ENCODE results near the gene TSPAN4. TPM values are rescaled to one million over a fixed set of nuclear protein-coding genes. Genes with fewer than 3 reads are reported as not detected.

Gene TSPAN4
- total RNA-seq, 4 donors from 2014 or later: 139 to 256 (median 221) TPM

- no peak for DNase-seq (ENCODE audit: low spot score in 2 of 2)
- H3K4me3 ChIP-seq: no peak overlapping the region
- WGBS, 2 donors: 75 to 77% methylated on average over 12 of the region's 12 CpGs
- H3K27ac ChIP-seq: no peak overlapping the region
- TF ChIP-seq EP300 (IDR thresholded peaks at IDR 0.05): no peak
- no peak for TF ChIP-seq CTCF (IDR thresholded peaks at IDR 0.05)
- H3K36me3 ChIP-seq: peaks cover 0 to 66% (median 0%) of the 10 kb centered on the region in 3 donors
- H3K9me3 ChIP-seq: no peaks in the 10 kb centered on the region
- no peaks in the 10 kb centered on the region for H3K4me1 ChIP-seq
- H3K27me3 ChIP-seq: no peaks in the 10 kb centered on the region
These were observed 31.1 kb downstream of the TSPAN4 start for GRCh38 chr11:873706-874105.

- no peak for DNase-seq (ENCODE audit: low spot score in 2 of 2)
- Histone ChIP-seq H3K9me3 (no peaks in the 10 kb centered on the region), H3K27ac (no peak overlapping the region), H3K4me1 (no peaks in the 10 kb centered on the region), H3K36me3 (peaks cover 0 to 66% (median 0%) of the 10 kb centered on the region in 3 donors), H3K4me3 (no peak overlapping the region), H3K27me3 (no peaks in the 10 kb centered on the region)
- 91 to 93% methylated on average over 8 to 13 of the region's 16 CpGs for WGBS, 2 donors
- TF ChIP-seq EP300 (IDR thresholded peaks at IDR 0.05) (no peak), POLR2A (IDR thresholded peaks at IDR 0.05) (no peak), CTCF (IDR thresholded peaks at IDR 0.05) (no peak)
These were observed 32.6 kb downstream of the TSPAN4 start for GRCh38 chr11:875203-875602.

- no peaks in the 10 kb centered on the region for H3K4me1 ChIP-seq
- DNase-seq (ENCODE audit: low spot score in 2 of 2): no peak
- WGBS, 2 donors: 83 to 85% methylated on average over 21 of the region's 21 CpGs
- peaks cover 0 to 66% (median 0%) of the 10 kb centered on the region in 3 donors for H3K36me3 ChIP-seq
- no peaks in the 10 kb centered on the region for H3K27me3 ChIP-seq
- no peak overlapping the region for H3K27ac ChIP-seq
- TF ChIP-seq EP300 (IDR thresholded peaks at IDR 0.05): no peak
- no peak for TF ChIP-seq CTCF (IDR thresholded peaks at IDR 0.05)
- no peak for TF ChIP-seq POLR2A (IDR thresholded peaks at IDR 0.05)
- no peaks in the 10 kb centered on the region for H3K9me3 ChIP-seq
- no peak overlapping the region for H3K4me3 ChIP-seq
These were observed 33.2 kb downstream of the TSPAN4 start for GRCh38 chr11:875769-876301.

- DNase-seq (ENCODE audit: low spot score in 2 of 2): no peak
- Histone ChIP-seq H3K4me3 (no peak overlapping the region), H3K4me1 (no peaks in the 10 kb centered on the region), H3K27me3 (no peaks in the 10 kb centered on the region), H3K9me3 (no peaks in the 10 kb centered on the region), H3K36me3 (peaks cover 0 to 71% (median 0%) of the 10 kb centered on the region in 3 donors), H3K27ac (peak overlapping the region in 1 of 4 donors; percentile 18)
- TF ChIP-seq EP300 (IDR thresholded peaks at IDR 0.05) (peak in 1 of 2 donors; percentile 21), CTCF (IDR thresholded peaks at IDR 0.05) (no peak)
- 48 to 60% methylated on average over 3 to 11 of the region's 12 CpGs for WGBS, 2 donors
These were observed 33.9 kb downstream of the TSPAN4 start for GRCh38 chr11:876545-876944.

GRCh38 chr11:877565-877964 lies 34.9 kb downstream of the TSPAN4 start:
- DNase-seq (ENCODE audit: low spot score in 2 of 2): no peak
- Histone ChIP-seq H3K36me3 (peaks cover 0 to 81% (median 0%) of the 10 kb centered on the region in 3 donors), H3K27ac (no peak overlapping the region), H3K27me3 (no peaks in the 10 kb centered on the region), H3K9me3 (no peaks in the 10 kb centered on the region), H3K4me3 (no peak overlapping the region), H3K4me1 (no peaks in the 10 kb centered on the region)
- 85% methylated on average over 11 of the region's 11 CpGs for WGBS, 2 donors
- TF ChIP-seq POLR2A (IDR thresholded peaks at IDR 0.05): no peak
- TF ChIP-seq EP300 (IDR thresholded peaks at IDR 0.05): no peak
- TF ChIP-seq CTCF (IDR thresholded peaks at IDR 0.05): no peak

Data from tibial nerve (tissue), 4 donors.